ENCODE measurements around the gene STPG3. TPM values are rescaled to one million over a fixed set of nuclear protein-coding genes. Genes with fewer than 3 reads are reported as not detected.
A peak's percentile ranks its signal among the peaks of the same experiment; 100 is the strongest.

STPG3 gene
- total RNA-seq, 4 donors from 2014 or later: not detected

DNA sequence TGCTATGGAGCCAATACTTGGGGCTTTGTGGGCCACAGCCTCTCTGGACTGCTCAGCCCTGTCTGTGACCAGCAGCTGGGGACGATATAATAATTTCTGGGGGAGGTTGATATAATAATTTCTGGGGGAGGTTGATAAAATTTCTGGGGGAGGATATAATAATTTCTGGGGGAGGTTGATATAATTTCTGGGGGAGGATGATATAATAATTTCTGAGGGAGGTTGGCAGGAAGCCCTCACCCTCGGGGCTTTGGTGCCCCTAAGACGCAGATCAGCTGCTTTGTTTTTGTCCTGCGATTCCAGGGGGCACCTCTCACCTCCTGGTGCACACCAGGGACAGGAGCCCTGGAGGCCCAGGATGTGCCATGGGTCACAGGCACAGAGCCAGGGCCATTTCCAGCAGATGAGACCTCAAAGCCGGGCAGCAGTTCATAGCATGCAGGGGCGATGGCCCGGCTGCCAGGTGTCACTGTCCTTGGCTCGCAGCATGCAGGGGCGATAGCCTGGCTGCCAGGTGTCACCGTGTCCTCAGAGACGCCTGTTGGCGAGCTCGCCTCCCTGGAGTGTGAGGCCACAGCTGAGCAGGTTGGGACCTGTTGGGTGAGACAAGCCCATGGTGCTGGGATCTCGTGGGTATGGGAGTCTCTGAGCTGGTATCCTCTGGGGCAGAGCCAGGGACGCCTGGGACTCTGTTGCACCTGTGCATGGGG lies 22.7 kb downstream of the STPG3 start:
- intact Hi-C loops (cut with DNase I): no loop called here
- peaks cover 40 to 100% (median 48%) of the 10 kb centered on the region in 3 donors for H3K4me1 ChIP-seq
- WGBS, 2 donors: 28 to 45% methylated on average over 4 to 5 of the region's 15 CpGs
- no peak for DNase-seq
- H3K36me3 ChIP-seq: peaks cover 10 to 47% (median 12%) of the 10 kb centered on the region in 3 donors
- H3K9me3 ChIP-seq: no peaks in the 10 kb centered on the region
- no peak for TF ChIP-seq POLR2A (IDR thresholded peaks at IDR 0.05)
- TF ChIP-seq, protein P1, sequence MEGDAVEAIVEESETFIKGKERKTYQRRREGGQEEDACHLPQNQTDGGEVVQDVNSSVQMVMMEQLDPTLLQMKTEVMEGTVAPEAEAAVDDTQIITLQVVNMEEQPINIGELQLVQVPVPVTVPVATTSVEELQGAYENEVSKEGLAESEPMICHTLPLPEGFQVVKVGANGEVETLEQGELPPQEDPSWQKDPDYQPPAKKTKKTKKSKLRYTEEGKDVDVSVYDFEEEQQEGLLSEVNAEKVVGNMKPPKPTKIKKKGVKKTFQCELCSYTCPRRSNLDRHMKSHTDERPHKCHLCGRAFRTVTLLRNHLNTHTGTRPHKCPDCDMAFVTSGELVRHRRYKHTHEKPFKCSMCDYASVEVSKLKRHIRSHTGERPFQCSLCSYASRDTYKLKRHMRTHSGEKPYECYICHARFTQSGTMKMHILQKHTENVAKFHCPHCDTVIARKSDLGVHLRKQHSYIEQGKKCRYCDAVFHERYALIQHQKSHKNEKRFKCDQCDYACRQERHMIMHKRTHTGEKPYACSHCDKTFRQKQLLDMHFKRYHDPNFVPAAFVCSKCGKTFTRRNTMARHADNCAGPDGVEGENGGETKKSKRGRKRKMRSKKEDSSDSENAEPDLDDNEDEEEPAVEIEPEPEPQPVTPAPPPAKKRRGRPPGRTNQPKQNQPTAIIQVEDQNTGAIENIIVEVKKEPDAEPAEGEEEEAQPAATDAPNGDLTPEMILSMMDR (IDR thresholded peaks at IDR 0.05): no peak
- H3K27me3 ChIP-seq: peaks cover 0 to 17% (median 0%) of the 10 kb centered on the region in 4 donors
- H3K27ac ChIP-seq: peak overlapping the region; percentile 47 to 92 (median 73)
- H3K4me3 ChIP-seq: no peak overlapping the region

DNA sequence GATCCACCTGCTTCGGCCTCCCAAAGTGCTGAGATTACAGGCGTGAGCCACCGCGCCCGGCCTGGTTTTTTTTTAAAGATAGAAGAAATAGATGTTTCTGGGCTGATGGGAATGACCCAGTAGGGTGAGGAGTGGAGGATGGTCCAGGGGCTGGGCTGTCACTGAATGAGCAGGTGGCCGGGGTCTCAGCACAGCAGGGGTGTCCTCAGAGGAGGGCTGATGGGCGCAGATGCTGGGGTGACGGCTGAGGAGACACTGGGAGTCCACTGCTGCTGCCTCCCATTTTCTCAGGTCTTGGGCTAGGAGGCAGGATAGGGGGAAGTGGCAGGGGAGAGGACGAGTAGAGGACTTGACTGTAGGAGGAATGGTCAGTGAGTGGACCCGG lies 24.1 kb downstream of the STPG3 start:
- intact Hi-C loops (cut with DNase I): no loop called here
- 79 to 92% methylated on average over 6 to 8 of the region's 10 CpGs for WGBS, 2 donors
- TF ChIP-seq, protein P1 (IDR thresholded peaks at IDR 0.05): no peak
- no peak for TF ChIP-seq POLR2A (IDR thresholded peaks at IDR 0.05)
- H3K4me1 ChIP-seq: peaks cover 39 to 89% (median 40%) of the 10 kb centered on the region in 3 donors
- H3K9me3 ChIP-seq: no peaks in the 10 kb centered on the region
- peaks cover 0 to 32% (median 0%) of the 10 kb centered on the region in 4 donors for H3K27me3 ChIP-seq
- no peak overlapping the region for H3K4me3 ChIP-seq
- peak overlapping the region in 1 of 4 donors; percentile 92 for H3K27ac ChIP-seq
- peaks cover 10 to 47% (median 12%) of the 10 kb centered on the region in 3 donors for H3K36me3 ChIP-seq
- no peak for DNase-seq

DNA sequence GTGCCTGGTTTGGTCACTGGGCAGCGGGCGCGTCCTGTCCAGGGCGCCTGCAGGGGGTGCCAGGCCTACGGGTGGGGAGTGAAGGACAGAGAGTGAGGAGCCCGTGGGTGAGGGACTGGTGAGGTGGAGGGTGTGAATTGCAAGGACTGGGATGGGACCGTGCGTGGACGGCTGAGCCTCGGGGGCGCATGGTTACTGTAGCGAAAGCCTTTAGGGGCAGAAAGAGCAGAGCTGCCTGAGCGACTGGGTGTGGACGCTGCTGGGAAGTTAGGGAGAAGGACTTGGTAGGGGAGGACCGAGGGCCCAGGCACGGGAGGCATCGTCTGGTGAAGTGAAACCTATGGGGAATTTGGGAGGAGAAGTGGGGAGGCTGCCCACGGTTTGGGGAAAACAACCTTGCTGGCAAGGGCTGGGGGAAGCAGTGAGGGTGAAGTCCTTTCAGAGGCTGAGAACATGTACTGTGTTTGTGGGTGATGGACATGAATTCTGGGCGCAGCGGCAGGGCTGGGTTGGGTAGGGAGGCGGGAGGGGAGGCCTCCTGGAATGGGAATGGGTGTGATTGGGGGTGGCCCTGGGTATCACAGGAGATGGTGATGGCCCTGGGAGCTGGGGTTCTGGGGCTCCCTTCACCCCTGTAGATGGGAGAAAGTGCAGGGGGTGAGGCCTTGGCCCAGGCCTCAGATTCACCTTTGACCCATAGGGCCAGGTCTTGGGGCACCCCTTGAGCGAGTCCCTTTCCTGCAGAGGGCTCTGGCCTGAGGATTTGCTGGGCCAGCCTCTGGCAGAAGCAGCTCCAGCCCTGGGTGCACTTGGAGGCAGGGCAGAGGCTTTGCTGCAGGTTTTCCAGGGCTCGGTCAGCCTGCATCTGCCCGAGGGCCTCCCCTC lies 24.7 kb downstream of the STPG3 start:
- Histone ChIP-seq H3K4me3 (no peak overlapping the region), H3K9me3 (no peaks in the 10 kb centered on the region), H3K36me3 (peaks cover 10 to 46% (median 12%) of the 10 kb centered on the region in 3 donors), H3K27ac (peak overlapping the region in 3 of 4 donors; percentile 81 to 87 (median 86)), H3K4me1 (peaks cover 39 to 89% (median 45%) of the 10 kb centered on the region in 3 donors), H3K27me3 (peaks cover 0 to 38% (median 0%) of the 10 kb centered on the region in 4 donors)
- WGBS, 2 donors: 74 to 83% methylated on average over 21 of the region's 24 CpGs
- no peak for DNase-seq
- intact Hi-C loops (cut with DNase I): no loop called here
- TF ChIP-seq POLR2A (IDR thresholded peaks at IDR 0.05): no peak
- TF ChIP-seq, protein P1 (IDR thresholded peaks at IDR 0.05): no peak

DNA sequence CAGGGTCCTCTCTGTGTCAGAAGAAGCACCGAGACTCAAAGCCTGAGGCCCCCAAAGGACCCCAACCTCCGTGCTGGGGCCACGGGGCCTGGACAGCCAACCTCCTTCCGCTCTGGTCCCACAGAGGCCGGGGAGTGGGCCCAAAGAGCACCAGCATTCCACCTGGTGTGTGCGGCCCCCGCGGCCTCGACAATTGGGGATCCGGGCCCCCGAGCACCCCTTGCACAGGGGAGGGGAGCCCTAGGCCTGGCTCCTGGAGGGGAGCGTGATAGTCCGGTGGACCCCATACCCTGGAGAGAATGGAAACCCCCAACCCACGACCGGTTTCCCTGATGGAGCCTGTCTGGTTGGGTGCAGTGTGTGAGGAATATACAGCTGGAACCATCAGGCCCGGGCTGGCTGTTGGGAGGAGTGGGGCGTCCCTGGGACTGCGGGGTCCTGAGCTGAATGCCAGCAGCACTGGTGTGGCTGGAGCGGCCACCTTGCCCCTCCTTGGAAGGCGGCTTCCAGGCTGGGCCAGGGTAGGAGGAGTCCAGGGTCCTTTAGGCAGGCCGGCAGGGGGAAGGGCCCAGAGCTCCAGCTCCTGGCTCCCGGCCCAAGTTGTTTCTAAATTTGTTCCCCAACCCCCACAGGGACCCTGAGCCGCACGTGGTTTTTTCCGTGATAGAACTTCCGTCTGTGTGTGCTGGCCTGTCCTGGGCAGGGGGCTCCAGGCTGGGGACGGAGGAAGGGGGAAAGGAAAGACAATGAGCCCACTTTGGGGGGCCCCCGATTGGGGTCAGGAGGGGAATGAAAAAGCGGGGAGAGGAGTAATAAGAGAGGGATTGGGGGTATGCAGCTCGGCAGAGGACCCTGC lies 25.6 kb downstream of the STPG3 start:
- no peaks in the 10 kb centered on the region for H3K9me3 ChIP-seq
- peak overlapping the region in 3 of 4 donors; percentile 54 to 61 (median 58) for H3K4me3 ChIP-seq
- peaks cover 39 to 89% (median 51%) of the 10 kb centered on the region in 3 donors for H3K4me1 ChIP-seq
- peak overlapping the region; percentile 81 to 87 (median 84) for H3K27ac ChIP-seq
- peaks cover 0 to 47% (median 0%) of the 10 kb centered on the region in 4 donors for H3K27me3 ChIP-seq
- intact Hi-C loops (cut with DNase I): no loop called here
- no peak for TF ChIP-seq POLR2A (IDR thresholded peaks at IDR 0.05)
- TF ChIP-seq, protein P1 (IDR thresholded peaks at IDR 0.05): no peak
- no peak for DNase-seq
- 15 to 34% methylated on average over 4 to 9 of the region's 30 CpGs for WGBS, 2 donors
- peaks cover 10 to 44% (median 12%) of the 10 kb centered on the region in 3 donors for H3K36me3 ChIP-seq
